K562 (cell line): ENCODE results near the gene MRM3. TPM values are rescaled to one million over a fixed set of nuclear protein-coding genes. Genes with fewer than 3 reads are reported as not detected.

Experiments used
- ARHGAP35 ChIP-seq: fragments of 450-650 bp; IDR thresholded peaks from 2 replicates; pipeline ENCODE4 v1.6.1; 2018; ENCODE audit not compliant: partially characterized antibody
- ARID2 ChIP-seq: fragments of 450-650 bp; IDR thresholded peaks from 2 replicates; pipeline ENCODE4 v1.6.1; 2017; ENCODE audit warnings: antibody characterized with exemption, mild to moderate bottlenecking
- CBX2 ChIP-seq: fragments of 200-600 bp; sonication (generic); IDR thresholded peaks from one replicate; pipeline ENCODE4 v1.6.1; 2012; ENCODE audit warnings: mild to moderate bottlenecking, low read length, inconsistent platforms; ENCODE audit not compliant: insufficient read depth, poor library complexity, severe bottlenecking
- MYNN ChIP-seq, 2 experiments: sonication (generic); formaldehyde crosslinking in 1 of 2; IDR thresholded peaks; 2 replicates each; pipeline versions ENCODE4 v1.5.0 to v1.6.1; 2016 to 2020; ENCODE audit warnings: antibody characterized with exemption in 1 of 2, missing genetic modification reagents in 1 of 2
- PCBP1 ChIP-seq: fragments of 200-400 bp; formaldehyde crosslinking; IDR thresholded peaks from 2 replicates; pipeline ENCODE4 v1.6.1; 2018; ENCODE audit warnings: mild to moderate bottlenecking, low read depth, low read length; ENCODE audit not compliant: poor library complexity, severe bottlenecking
- SMAD2 ChIP-seq: fragments of 150-350 bp; IDR thresholded peaks from 2 replicates; pipeline ENCODE4 v1.6.1; 2014; ENCODE audit warnings: low read depth, mild to moderate bottlenecking, low read length
- ZNF140 ChIP-seq: fragments of 250-450 bp; sonication (Bioruptor Pico); IDR thresholded peaks from 2 replicates; pipeline ENCODE4 v1.8.0; 2021; ENCODE audit warnings: moderate library complexity, mild to moderate bottlenecking, inconsistent platforms
- polyA plus RNA-seq, 8 experiments: library from polyadenylated mRNA; depleted of rRNA in 4 of 8; stranded (reverse) in 5 of 8; unstranded in 3 of 8; fragments of >200 nt; fragmentation: Nextera tagmentation in 2 of 8; fragmentation: Illumina TruSeq in 1 of 8; extraction: Ambion mirVana in 2 of 8; extraction: Trizol in 1 of 8; gene quantifications; 2 replicates each; pipeline versions ENCODE4 v1.2.1 to v1.2.3, GENCODE V29; 2011 to 2014; ENCODE audit warnings: inconsistent platforms in 1 of 8, missing spikeins in 1 of 8
- total RNA-seq, 7 experiments: library from RNA; depleted of rRNA in 6 of 7; stranded (reverse); fragments of >200 nt in 6 of 7; fragmentation: Illumina TruSeq in 2 of 7; extraction: Trizol in 2 of 7; gene quantifications; 2 replicates each; pipeline versions ENCODE4 v1.2.1 to v1.2.3, GENCODE V29; 2011 to 2021; ENCODE audit warnings: low replicate concordance in 1 of 7
- TF ChIP-seq, protein P1 (sequence below): fragments of 250-450 bp; sonication (Bioruptor Pico); IDR thresholded peaks from 2 replicates; pipeline ENCODE4 v1.4.0; 2020

Gene MRM3
- total and polyA plus RNA-seq, 9 of the 15 experiments (the other 6 are each of a cell fraction or from before 2014, with no cell fraction given) = 2.4 to 24.8 (median 18.3) TPM

DNA sequence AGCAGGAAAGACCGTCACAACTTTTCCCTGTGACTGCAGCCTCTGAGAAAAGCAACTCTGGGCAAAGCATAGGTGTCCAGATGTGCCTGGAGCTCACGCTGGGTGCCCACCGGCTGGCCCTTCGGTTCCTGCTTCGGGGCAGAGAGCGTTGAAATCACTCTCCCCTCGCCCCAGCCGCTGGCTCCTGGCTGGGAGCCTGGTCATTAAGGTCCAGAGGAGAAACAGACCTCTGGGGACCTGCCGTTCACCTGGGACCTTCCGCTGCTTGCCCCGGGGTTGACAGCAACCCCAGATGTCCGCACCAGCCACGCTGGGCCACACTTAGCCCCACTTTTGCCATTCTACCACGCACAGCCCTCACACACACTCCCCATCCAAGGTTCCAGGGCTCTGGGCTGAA, 13.1 kb downstream of the MRM3 start (continued):
- no peak for TF ChIP-seq MYNN (IDR thresholded peaks at IDR 0.05)
- TF ChIP-seq MYNN (CRISPR knock-in tag; IDR thresholded peaks at IDR 0.05) = no peak
- no peak for TF ChIP-seq ARHGAP35
- no peak for TF ChIP-seq CBX2
- no peak for TF ChIP-seq ZNF140 (CRISPR knock-in tag)
- TF ChIP-seq, protein P1, sequence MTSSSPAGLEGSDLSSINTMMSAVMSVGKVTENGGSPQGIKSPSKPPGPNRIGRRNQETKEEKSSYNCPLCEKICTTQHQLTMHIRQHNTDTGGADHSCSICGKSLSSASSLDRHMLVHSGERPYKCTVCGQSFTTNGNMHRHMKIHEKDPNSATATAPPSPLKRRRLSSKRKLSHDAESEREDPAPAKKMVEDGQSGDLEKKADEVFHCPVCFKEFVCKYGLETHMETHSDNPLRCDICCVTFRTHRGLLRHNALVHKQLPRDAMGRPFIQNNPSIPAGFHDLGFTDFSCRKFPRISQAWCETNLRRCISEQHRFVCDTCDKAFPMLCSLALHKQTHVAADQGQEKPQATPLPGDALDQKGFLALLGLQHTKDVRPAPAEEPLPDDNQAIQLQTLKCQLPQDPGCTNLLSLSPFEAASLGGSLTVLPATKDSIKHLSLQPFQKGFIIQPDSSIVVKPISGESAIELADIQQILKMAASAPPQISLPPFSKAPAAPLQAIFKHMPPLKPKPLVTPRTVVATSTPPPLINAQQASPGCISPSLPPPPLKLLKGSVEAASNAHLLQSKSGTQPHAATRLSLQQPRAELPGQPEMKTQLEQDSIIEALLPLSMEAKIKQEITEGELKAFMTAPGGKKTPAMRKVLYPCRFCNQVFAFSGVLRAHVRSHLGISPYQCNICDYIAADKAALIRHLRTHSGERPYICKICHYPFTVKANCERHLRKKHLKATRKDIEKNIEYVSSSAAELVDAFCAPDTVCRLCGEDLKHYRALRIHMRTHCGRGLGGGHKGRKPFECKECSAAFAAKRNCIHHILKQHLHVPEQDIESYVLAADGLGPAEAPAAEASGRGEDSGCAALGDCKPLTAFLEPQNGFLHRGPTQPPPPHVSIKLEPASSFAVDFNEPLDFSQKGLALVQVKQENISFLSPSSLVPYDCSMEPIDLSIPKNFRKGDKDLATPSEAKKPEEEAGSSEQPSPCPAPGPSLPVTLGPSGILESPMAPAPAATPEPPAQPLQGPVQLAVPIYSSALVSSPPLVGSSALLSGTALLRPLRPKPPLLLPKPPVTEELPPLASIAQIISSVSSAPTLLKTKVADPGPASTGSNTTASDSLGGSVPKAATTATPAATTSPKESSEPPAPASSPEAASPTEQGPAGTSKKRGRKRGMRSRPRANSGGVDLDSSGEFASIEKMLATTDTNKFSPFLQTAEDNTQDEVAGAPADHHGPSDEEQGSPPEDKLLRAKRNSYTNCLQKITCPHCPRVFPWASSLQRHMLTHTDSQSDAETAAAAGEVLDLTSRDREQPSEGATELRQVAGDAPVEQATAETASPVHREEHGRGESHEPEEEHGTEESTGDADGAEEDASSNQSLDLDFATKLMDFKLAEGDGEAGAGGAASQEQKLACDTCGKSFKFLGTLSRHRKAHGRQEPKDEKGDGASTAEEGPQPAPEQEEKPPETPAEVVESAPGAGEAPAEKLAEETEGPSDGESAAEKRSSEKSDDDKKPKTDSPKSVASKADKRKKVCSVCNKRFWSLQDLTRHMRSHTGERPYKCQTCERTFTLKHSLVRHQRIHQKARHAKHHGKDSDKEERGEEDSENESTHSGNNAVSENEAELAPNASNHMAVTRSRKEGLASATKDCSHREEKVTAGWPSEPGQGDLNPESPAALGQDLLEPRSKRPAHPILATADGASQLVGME (CRISPR knock-in tag) = no peak
- TF ChIP-seq PCBP1 = no peak
- no peak for TF ChIP-seq SMAD2
- no peak for TF ChIP-seq ARID2
- TF ChIP-seq, all 486 proteins: peak for 0
